PFSK-1 (cell line): ENCODE measurements around the gene TBL1Y.

Experiments
- FOXP2 ChIP-seq: optimal IDR thresholded peaks from 2 replicates; pipeline ENCODE3; 2011; ENCODE audit warnings: borderline replicate concordance, control low read depth, inconsistent platforms; ENCODE audit not compliant: insufficient read depth; ENCODE audit errors: extremely low read length, extremely low read depth
- POLR2AphosphoS5 ChIP-seq: IDR thresholded peaks from 2 replicates; pipeline ENCODE4 v1.6.1; 2012; ENCODE audit warnings: low read depth, mild to moderate bottlenecking, control low read depth, low read length, moderate library complexity
- SIN3A ChIP-seq: IDR thresholded peaks from 2 replicates; pipeline ENCODE4 v1.6.1; 2012; ENCODE audit warnings: mild to moderate bottlenecking, low read length, moderate library complexity, borderline replicate concordance; ENCODE audit not compliant: insufficient read depth
- TAF1 ChIP-seq: IDR thresholded peaks from 2 replicates; pipeline ENCODE4 v1.6.1; 2012; ENCODE audit warnings: low read length, control low read depth, borderline replicate concordance; ENCODE audit not compliant: insufficient read depth
- TF ChIP-seq, protein P1 (sequence below), 2 experiments: IDR thresholded peaks; 2 replicates each; pipeline versions ENCODE4 v1.6.1 to v1.8.0; 2011 to 2012; ENCODE audit warnings: low read depth in 2 of 2, low read length in 2 of 2, control low read depth in 1 of 2, inconsistent platforms in 1 of 2, mild to moderate bottlenecking in 1 of 2, moderate library complexity in 1 of 2; ENCODE audit not compliant: insufficient read depth in 1 of 2

The TBL1Y gene

DNA sequence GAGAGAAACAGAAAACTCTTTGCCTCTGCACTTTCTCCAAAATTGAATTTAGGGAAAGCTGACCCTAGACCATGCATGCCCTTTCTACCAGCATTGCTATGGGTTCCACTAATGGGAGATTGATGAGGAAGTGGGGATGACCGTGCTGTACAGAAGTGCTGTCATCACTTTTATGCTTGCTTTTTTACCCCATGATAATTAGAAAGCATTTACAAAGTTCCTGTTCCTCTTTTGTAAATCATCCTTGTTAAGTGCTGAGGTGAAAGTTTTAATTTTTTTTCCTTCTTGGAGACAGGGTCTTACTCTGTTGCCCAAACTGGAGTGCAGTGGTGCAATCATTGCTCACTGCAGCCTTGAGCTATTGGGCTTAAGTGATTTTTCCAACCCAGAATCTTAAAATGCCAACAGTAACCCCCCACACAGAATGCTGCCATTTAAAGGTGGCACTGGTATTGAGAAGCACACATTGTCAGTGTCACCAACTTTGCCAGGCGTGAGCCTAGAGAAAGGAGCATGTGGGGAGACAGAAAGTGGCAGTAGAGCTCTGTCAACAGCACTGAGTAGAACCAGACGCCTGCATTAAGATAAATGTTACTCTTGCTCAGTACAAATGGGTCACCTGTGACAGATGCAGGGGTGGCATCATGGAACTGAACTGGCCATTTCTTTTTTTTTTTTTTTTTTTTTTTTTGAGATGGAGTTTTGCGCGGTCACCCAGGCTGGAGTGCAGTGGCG lies 79.6 kb downstream of the TBL1Y start:
- TF ChIP-seq, protein P1, sequence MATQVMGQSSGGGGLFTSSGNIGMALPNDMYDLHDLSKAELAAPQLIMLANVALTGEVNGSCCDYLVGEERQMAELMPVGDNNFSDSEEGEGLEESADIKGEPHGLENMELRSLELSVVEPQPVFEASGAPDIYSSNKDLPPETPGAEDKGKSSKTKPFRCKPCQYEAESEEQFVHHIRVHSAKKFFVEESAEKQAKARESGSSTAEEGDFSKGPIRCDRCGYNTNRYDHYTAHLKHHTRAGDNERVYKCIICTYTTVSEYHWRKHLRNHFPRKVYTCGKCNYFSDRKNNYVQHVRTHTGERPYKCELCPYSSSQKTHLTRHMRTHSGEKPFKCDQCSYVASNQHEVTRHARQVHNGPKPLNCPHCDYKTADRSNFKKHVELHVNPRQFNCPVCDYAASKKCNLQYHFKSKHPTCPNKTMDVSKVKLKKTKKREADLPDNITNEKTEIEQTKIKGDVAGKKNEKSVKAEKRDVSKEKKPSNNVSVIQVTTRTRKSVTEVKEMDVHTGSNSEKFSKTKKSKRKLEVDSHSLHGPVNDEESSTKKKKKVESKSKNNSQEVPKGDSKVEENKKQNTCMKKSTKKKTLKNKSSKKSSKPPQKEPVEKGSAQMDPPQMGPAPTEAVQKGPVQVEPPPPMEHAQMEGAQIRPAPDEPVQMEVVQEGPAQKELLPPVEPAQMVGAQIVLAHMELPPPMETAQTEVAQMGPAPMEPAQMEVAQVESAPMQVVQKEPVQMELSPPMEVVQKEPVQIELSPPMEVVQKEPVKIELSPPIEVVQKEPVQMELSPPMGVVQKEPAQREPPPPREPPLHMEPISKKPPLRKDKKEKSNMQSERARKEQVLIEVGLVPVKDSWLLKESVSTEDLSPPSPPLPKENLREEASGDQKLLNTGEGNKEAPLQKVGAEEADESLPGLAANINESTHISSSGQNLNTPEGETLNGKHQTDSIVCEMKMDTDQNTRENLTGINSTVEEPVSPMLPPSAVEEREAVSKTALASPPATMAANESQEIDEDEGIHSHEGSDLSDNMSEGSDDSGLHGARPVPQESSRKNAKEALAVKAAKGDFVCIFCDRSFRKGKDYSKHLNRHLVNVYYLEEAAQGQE (IDR thresholded peaks at IDR 0.05; ENCODE audit: insufficient read depth in 1 of 2, low read depth in 2 of 2, low read length in 2 of 2): no peak
- TF ChIP-seq SIN3A (no peak), TAF1 (no peak), FOXP2 (no peak), POLR2AphosphoS5 (no peak)

DNA sequence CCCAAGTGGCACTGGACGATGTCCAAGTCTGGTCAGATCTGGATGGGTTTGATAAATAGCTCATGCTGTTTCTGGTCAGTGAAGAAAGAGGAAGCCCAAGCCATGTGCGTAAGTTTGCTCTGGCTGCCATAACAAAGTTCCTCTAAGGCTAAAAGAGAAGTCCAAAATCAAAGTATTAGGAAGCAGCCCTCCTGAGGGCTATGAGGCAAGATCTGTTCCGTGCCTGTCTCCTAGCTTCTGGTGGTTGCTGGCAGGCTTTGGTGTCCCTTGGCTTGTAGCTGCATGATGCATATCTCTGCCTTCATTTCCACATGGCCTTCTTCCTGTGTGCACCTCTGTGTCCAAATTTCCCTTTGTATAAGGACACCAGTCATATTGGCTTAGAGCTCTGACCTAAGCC lies 81.5 kb downstream of the TBL1Y start:
- no peak for TF ChIP-seq SIN3A
- no peak for TF ChIP-seq TAF1
- TF ChIP-seq FOXP2: no peak
- TF ChIP-seq, protein P1 (IDR thresholded peaks at IDR 0.05; ENCODE audit: insufficient read depth in 1 of 2, low read depth in 2 of 2, low read length in 2 of 2): no peak
- TF ChIP-seq POLR2AphosphoS5: no peak

DNA sequence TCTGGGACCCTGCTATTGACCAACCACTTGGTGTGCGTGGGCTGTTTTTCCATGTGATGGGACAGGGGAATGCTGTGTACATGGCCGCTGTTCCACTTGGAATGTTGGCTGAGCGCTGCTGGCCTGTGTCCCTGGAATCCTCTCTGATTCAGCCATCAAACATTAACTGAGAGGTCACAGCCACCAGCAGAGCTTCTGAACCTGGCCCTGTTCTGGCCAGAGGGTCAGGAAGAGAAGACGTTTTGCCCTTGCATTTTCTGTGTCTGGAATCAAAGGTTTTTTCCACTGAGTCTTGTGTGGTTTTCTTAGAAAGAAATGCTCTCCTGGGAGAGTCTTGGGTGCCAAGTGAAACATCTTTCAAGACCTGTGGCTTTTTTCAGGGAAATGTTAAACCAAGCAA lies 85.5 kb downstream of the TBL1Y start:
- TF ChIP-seq FOXP2: no peak
- TF ChIP-seq SIN3A: no peak
- TF ChIP-seq, protein P1 (IDR thresholded peaks at IDR 0.05; ENCODE audit: insufficient read depth in 1 of 2, low read depth in 2 of 2, low read length in 2 of 2): no peak
- no peak for TF ChIP-seq TAF1
- no peak for TF ChIP-seq POLR2AphosphoS5

DNA sequence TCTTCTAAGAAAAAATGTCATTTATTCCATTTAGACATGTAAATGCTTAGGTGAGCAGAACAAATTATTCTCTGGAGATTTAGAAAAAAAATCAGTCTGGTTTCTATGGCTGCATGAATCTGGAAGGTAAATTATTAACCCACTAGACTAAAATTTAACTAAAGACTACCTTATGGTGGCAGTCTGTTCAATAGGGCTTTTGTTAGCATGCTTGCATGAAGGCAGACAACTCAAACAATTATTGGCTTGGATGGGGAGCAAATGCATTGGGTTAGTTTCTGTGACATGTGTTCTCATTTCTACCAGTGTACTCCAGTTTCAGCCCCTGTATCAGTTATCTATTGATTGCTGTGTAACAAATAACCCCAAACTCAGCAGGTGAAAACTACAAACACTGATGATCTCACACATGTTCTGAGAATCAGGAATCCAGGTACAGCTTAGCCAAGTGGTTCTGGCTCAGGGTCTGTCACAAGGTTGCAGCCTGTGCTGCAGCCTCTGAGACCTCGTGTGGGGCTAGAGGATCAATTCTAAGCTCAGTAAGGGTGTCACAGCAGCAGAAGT lies 87.1 kb downstream of the TBL1Y start:
- no peak for TF ChIP-seq POLR2AphosphoS5
- TF ChIP-seq FOXP2: no peak
- TF ChIP-seq SIN3A: no peak
- no peak for TF ChIP-seq TAF1
- TF ChIP-seq, protein P1 (IDR thresholded peaks at IDR 0.05; ENCODE audit: insufficient read depth in 1 of 2, low read depth in 2 of 2, low read length in 2 of 2): no peak
